HepG2 (cell line): ENCODE results near the gene GPR183. TPM values are rescaled to one million over a fixed set of nuclear protein-coding genes. Genes with fewer than 3 reads are reported as not detected.

ENCODE experiments used
- ARID5B ChIP-seq: IDR thresholded peaks from 2 replicates; pipeline ENCODE4 v1.4.0; 2020; ENCODE audit warnings: mild to moderate bottlenecking, missing genetic modification reagents
- BRF2 ChIP-seq: sonication (generic); formaldehyde crosslinking; IDR thresholded peaks from 2 replicates; pipeline ENCODE4 v1.8.1; 2022; ENCODE audit warnings: mild to moderate bottlenecking, missing genetic modification reagents
- CBFB ChIP-seq: sonication (generic); formaldehyde crosslinking; IDR thresholded peaks from 2 replicates; pipeline ENCODE4 v1.4.0; 2020; ENCODE audit warnings: missing genetic modification reagents
- EP300 ChIP-seq, 3 experiments: sonication (generic) in 1 of 3; formaldehyde crosslinking in 1 of 3; IDR thresholded peaks; 2 replicates each; pipeline versions ENCODE4 v1.5.1 to v1.6.1; 2011 to 2020; ENCODE audit warnings: low read depth in 2 of 3, low read length in 2 of 3, borderline replicate concordance in 1 of 3, improper control_type of control experiment in 1 of 3, mild to moderate bottlenecking in 1 of 3, missing genetic modification reagents in 1 of 3, moderate library complexity in 1 of 3
- GPBP1L1 ChIP-seq: sonication (generic); formaldehyde crosslinking; IDR thresholded peaks from 2 replicates; pipeline ENCODE4 v1.5.0; 2020; ENCODE audit warnings: mild to moderate bottlenecking, missing genetic modification reagents
- GRHL1 ChIP-seq: sonication (generic); formaldehyde crosslinking; conservative IDR thresholded peaks from 2 replicates; pipeline ENCODE4 v1.8.0; 2022; ENCODE audit warnings: missing genetic modification reagents
- HDAC2 ChIP-seq: sonication (generic); formaldehyde crosslinking; IDR thresholded peaks from 2 replicates; pipeline ENCODE4 v1.4.0; 2020; ENCODE audit warnings: missing genetic modification reagents
- KLF16 ChIP-seq, 2 experiments: sonication (generic) in 1 of 2; formaldehyde crosslinking in 1 of 2; IDR thresholded peaks; 2 replicates each; pipeline versions ENCODE4 v1.6.1 to v1.8.0; 2016 to 2023; ENCODE audit warnings: missing genetic modification reagents in 2 of 2, missing compliant biosample characterization in 1 of 2
- MYNN ChIP-seq: sonication (generic); formaldehyde crosslinking; IDR thresholded peaks from 2 replicates; pipeline ENCODE4 v1.4.0; 2020; ENCODE audit warnings: mild to moderate bottlenecking, low read depth, missing genetic modification reagents
- PAXIP1 ChIP-seq: sonication (generic); formaldehyde crosslinking; conservative IDR thresholded peaks from 2 replicates; pipeline ENCODE4 v1.4.0; 2020; ENCODE audit warnings: mild to moderate bottlenecking, missing genetic modification reagents, moderate library complexity
- SOX5 ChIP-seq: IDR thresholded peaks from 2 replicates; pipeline ENCODE4 v1.6.1; 2016; ENCODE audit warnings: borderline replicate concordance
- THYN1 ChIP-seq: sonication (generic); formaldehyde crosslinking; IDR thresholded peaks from 2 replicates; pipeline ENCODE4 v1.8.1; 2023; ENCODE audit warnings: low read depth, mild to moderate bottlenecking, moderate library complexity, missing genetic modification reagents, borderline replicate concordance
- WIZ ChIP-seq: sonication (generic); formaldehyde crosslinking; IDR thresholded peaks from 2 replicates; pipeline ENCODE4 v1.5.1; 2020; ENCODE audit warnings: mild to moderate bottlenecking, missing genetic modification reagents
- ZFAT ChIP-seq: sonication (generic); formaldehyde crosslinking; conservative IDR thresholded peaks from 2 replicates; pipeline ENCODE4 v1.8.1; 2023; ENCODE audit warnings: missing genetic modification reagents, inconsistent platforms
- ZNF556 ChIP-seq: sonication (generic); formaldehyde crosslinking; IDR thresholded peaks from 2 replicates; pipeline ENCODE4 v1.4.0; 2020; ENCODE audit warnings: mild to moderate bottlenecking, missing genetic modification reagents, borderline replicate concordance
- ZNF652 ChIP-seq: IDR thresholded peaks from 2 replicates; pipeline ENCODE4 v1.6.1; 2016; ENCODE audit warnings: low read depth, borderline replicate concordance
- polyA plus RNA-seq, 8 experiments: library from polyadenylated mRNA; depleted of rRNA in 3 of 8; stranded (reverse) in 7 of 8; unstranded in 1 of 8; fragments of >200 nt; fragmentation: Illumina TruSeq in 4 of 8; extraction: Trizol in 4 of 8; gene quantifications; 2 replicates each; pipeline versions ENCODE4 v1.2.1 to v1.2.3, GENCODE V29; 2011 to 2016; ENCODE audit warnings: low read depth in 4 of 8, missing spikeins in 1 of 8, mixed read lengths in 1 of 8; ENCODE audit not compliant: insufficient read depth in 1 of 8
- total RNA-seq, 5 experiments: library from RNA; depleted of rRNA; stranded (reverse); fragments of >200 nt; fragmentation: Illumina TruSeq; extraction: Trizol; gene quantifications; 2 replicates each; pipeline ENCODE4 v1.2.3, GENCODE V29; 2016; ENCODE audit warnings: low read depth in 1 of 5

The GPR183 gene
- total and polyA plus RNA-seq, 2 of the 13 experiments (the other 11 are each of a cell fraction or from before 2014, with no cell fraction given) = not detected

GRCh38 chr13:99261059-99261458 lies 46.1 kb downstream of the GPR183 start (continued):
- TF ChIP-seq EP300 (IDR thresholded peaks at IDR 0.05; ENCODE audit: low read depth in 2 of 2, low read length in 2 of 2) = peak in 1 of 2 experiments; percentile 11; a peak in 1 of 4 replicates
- no peak for TF ChIP-seq EP300 (CRISPR knock-in tag; IDR thresholded peaks at IDR 0.05; ENCODE audit: borderline replicate concordance)
- no peak for TF ChIP-seq ZFAT (CRISPR knock-in tag)
- no peak for TF ChIP-seq ZNF652
- no peak for TF ChIP-seq GPBP1L1 (CRISPR knock-in tag)
- TF ChIP-seq GRHL1 (CRISPR knock-in tag) = no peak
- no peak for TF ChIP-seq WIZ (CRISPR knock-in tag)
- no peak for TF ChIP-seq ZNF556 (CRISPR knock-in tag)
- peak; percentile 67 for TF ChIP-seq ARID5B
- TF ChIP-seq PAXIP1 = peak; percentile 51
- TF ChIP-seq MYNN (CRISPR knock-in tag) = no peak
- TF ChIP-seq THYN1 (CRISPR knock-in tag) = no peak
- no peak for TF ChIP-seq KLF16 (CRISPR knock-in tag; IDR thresholded peaks at IDR 0.05)
- peak; percentile 44; the same call in 1 of the 2 replicates for TF ChIP-seq SOX5 (CRISPR knock-in tag)
- TF ChIP-seq BRF2 (CRISPR knock-in tag) = no peak
- TF ChIP-seq HDAC2 (CRISPR knock-in tag) = 0 out of 2 replicates have a peak, but pooled peaks have one; percentile 26
- TF ChIP-seq CBFB (CRISPR knock-in tag) = no peak
